Measurements from ENCODE around the gene FRMD8. TPM values are rescaled to one million over a fixed set of nuclear protein-coding genes. Genes with fewer than 3 reads are reported as not detected.

FRMD8 gene
- polyA plus RNA-seq, 3 donors from 2014 or later: 62.8 to 73.5 (median 63.4) TPM

GRCh38 chr11:65423516-65424204 is 37.2 kb downstream of the FRMD8 start:
- Mint-ChIP-seq H3K9me3 (peaks cover 0 to 14% (median 2%) of the 10 kb centered on the region in 6 donors), H3K27ac (peak overlapping the region; percentile 99 to 100 (median 99)), H3K4me1 (peaks cover 77 to 80% of the 10 kb centered on the region in 2 donors), H3K4me3 (peak overlapping the region; percentile 95 to 97 (median 97)), H3K27me3 (ENCODE audit: low read depth in 3 of 3) (peaks cover 66 to 84% (median 78%) of the 10 kb centered on the region in 3 donors), H3K36me3 (peaks cover 17 to 45% (median 40%) of the 10 kb centered on the region in 3 donors)
- DNase-seq: peak; percentile 43 to 53 (median 48)

- H3K27me3 Mint-ChIP-seq (ENCODE audit: low read depth in 3 of 3): peaks cover 60 to 76% (median 72%) of the 10 kb centered on the region in 3 donors
- peak in 1 of 3 donors; percentile 78 for DNase-seq
- H3K4me1 Mint-ChIP-seq: peaks cover 77 to 80% of the 10 kb centered on the region in 2 donors
- H3K27ac Mint-ChIP-seq: peak overlapping the region; percentile 99 to 100 (median 99)
- peaks cover 17 to 45% (median 40%) of the 10 kb centered on the region in 3 donors for H3K36me3 Mint-ChIP-seq
- H3K4me3 Mint-ChIP-seq: peak overlapping the region; percentile 95 to 97 (median 97)
- H3K9me3 Mint-ChIP-seq: peaks cover 0 to 14% (median 2%) of the 10 kb centered on the region in 6 donors
These were observed 38.0 kb downstream of the FRMD8 start for GRCh38 chr11:65424205-65425104.

- peak overlapping the region; percentile 99 to 100 (median 99) for H3K27ac Mint-ChIP-seq
These were observed 38.9 kb downstream of the FRMD8 start for GRCh38 chr11:65425105-65425970.

GRCh38 chr11:65425971-65426838 is 39.8 kb downstream of the FRMD8 start:
- Mint-ChIP-seq H3K9me3 (peaks cover 0 to 14% (median 2%) of the 10 kb centered on the region in 6 donors), H3K27me3 (ENCODE audit: low read depth in 3 of 3) (peaks cover 60 to 73% (median 70%) of the 10 kb centered on the region in 3 donors), H3K4me3 (peak overlapping the region; percentile 95 to 97 (median 97)), H3K27ac (peak overlapping the region; percentile 99 to 100 (median 99)), H3K36me3 (peaks cover 17 to 45% (median 40%) of the 10 kb centered on the region in 3 donors), H3K4me1 (peaks cover 76 to 80% of the 10 kb centered on the region in 2 donors)
- DNase-seq: peak; percentile 69 to 80 (median 78)

More at GRCh38 chr11:65425105-65425970, 38.9 kb downstream of the FRMD8 start:
- DNase-seq: peak; percentile 90 to 95 (median 94)
- peaks cover 77 to 80% of the 10 kb centered on the region in 2 donors for H3K4me1 Mint-ChIP-seq
- peaks cover 60 to 78% (median 72%) of the 10 kb centered on the region in 3 donors for H3K27me3 Mint-ChIP-seq (ENCODE audit: low read depth in 3 of 3)
- peaks cover 17 to 45% (median 40%) of the 10 kb centered on the region in 3 donors for H3K36me3 Mint-ChIP-seq
- H3K9me3 Mint-ChIP-seq: peaks cover 0 to 14% (median 2%) of the 10 kb centered on the region in 6 donors
- H3K4me3 Mint-ChIP-seq: peak overlapping the region; percentile 95 to 97 (median 97)

- Mint-ChIP-seq H3K4me3 (peak overlapping the region; percentile 95 to 97 (median 97)), H3K27ac (peak overlapping the region; percentile 99 to 100 (median 99)), H3K9me3 (peaks cover 0 to 14% (median 2%) of the 10 kb centered on the region in 6 donors)
These were observed 40.6 kb downstream of the FRMD8 start for GRCh38 chr11:65426839-65427690.

GRCh38 chr11:65427691-65428577 is 41.5 kb downstream of the FRMD8 start:
- DNase-seq: peak in 2 of 3 donors; percentile 30 to 35
- peaks cover 83 to 89% of the 10 kb centered on the region in 2 donors for H3K4me1 Mint-ChIP-seq
- peak overlapping the region; percentile 99 to 100 (median 99) for H3K27ac Mint-ChIP-seq
- peak overlapping the region; percentile 95 to 97 (median 97) for H3K4me3 Mint-ChIP-seq
- H3K9me3 Mint-ChIP-seq: peaks cover 0 to 8% (median under 1%) of the 10 kb centered on the region in 6 donors
- H3K36me3 Mint-ChIP-seq: peaks cover 17 to 42% (median 35%) of the 10 kb centered on the region in 3 donors
- peaks cover 42 to 58% (median 53%) of the 10 kb centered on the region in 3 donors for H3K27me3 Mint-ChIP-seq (ENCODE audit: low read depth in 3 of 3)

More at GRCh38 chr11:65426839-65427690, 40.6 kb downstream of the FRMD8 start:
- peaks cover 17 to 45% (median 40%) of the 10 kb centered on the region in 3 donors for H3K36me3 Mint-ChIP-seq
- peaks cover 51 to 66% (median 61%) of the 10 kb centered on the region in 3 donors for H3K27me3 Mint-ChIP-seq (ENCODE audit: low read depth in 3 of 3)
- DNase-seq: peak; percentile 42 to 51 (median 42)
- peaks cover 79 to 80% of the 10 kb centered on the region in 2 donors for H3K4me1 Mint-ChIP-seq

- DNase-seq: no peak
- H3K27me3 Mint-ChIP-seq (ENCODE audit: low read depth in 3 of 3): peaks cover 35 to 51% (median 46%) of the 10 kb centered on the region in 3 donors
- H3K36me3 Mint-ChIP-seq: peaks cover 17 to 43% (median 34%) of the 10 kb centered on the region in 3 donors
- H3K27ac Mint-ChIP-seq: peak overlapping the region; percentile 99 to 100 (median 99)
- H3K4me3 Mint-ChIP-seq: peak overlapping the region; percentile 95 to 97 (median 97)
- peaks cover 0 to 8% (median 0%) of the 10 kb centered on the region in 6 donors for H3K9me3 Mint-ChIP-seq
- peaks cover 87 to 96% of the 10 kb centered on the region in 2 donors for H3K4me1 Mint-ChIP-seq
These were observed 42.2 kb downstream of the FRMD8 start for GRCh38 chr11:65428578-65429067.

- Mint-ChIP-seq H3K36me3 (peaks cover 17 to 38% (median 30%) of the 10 kb centered on the region in 3 donors), H3K4me1 (peaks cover 90 to 100% of the 10 kb centered on the region in 2 donors), H3K27ac (peak overlapping the region; percentile 96 to 100 (median 99)), H3K4me3 (peak overlapping the region; percentile 82 to 97 (median 95)), H3K27me3 (ENCODE audit: low read depth in 3 of 3) (peaks cover 30 to 45% (median 40%) of the 10 kb centered on the region in 3 donors), H3K9me3 (peaks cover 0 to 6% (median 0%) of the 10 kb centered on the region in 6 donors)
- DNase-seq: no peak
These were observed 42.7 kb downstream of the FRMD8 start for GRCh38 chr11:65429068-65429681.

GRCh38 chr11:65429724-65430405 is 43.4 kb downstream of the FRMD8 start:
- Mint-ChIP-seq H3K27ac (peak overlapping the region; percentile 96 to 100 (median 99)), H3K27me3 (ENCODE audit: low read depth in 3 of 3) (peaks cover 23 to 38% (median 33%) of the 10 kb centered on the region in 3 donors), H3K4me3 (peak overlapping the region; percentile 82 to 97 (median 95)), H3K9me3 (no peaks in the 10 kb centered on the region), H3K36me3 (peaks cover 14 to 37% (median 28%) of the 10 kb centered on the region in 3 donors), H3K4me1 (peaks cover 92 to 100% of the 10 kb centered on the region in 2 donors)
- peak; percentile 48 to 54 (median 50) for DNase-seq
